NCI-H526 treated with DMSO at 0.1 percent for 48 hours (cell line): Measurements from ENCODE around the gene FMNL2.
A peak's percentile ranks its signal among the peaks of the same experiment; 100 is the strongest.
"Not testable (repeated sequence)": the region's sequence is repeated elsewhere in the genome, so short reads cannot be mapped to it uniquely, and the experiment has no call there.

Source experiments
- DNase-seq: peaks from one replicate; lab custom pipeline; 2025; lab: John Stamatoyannopoulos, UW

Gene FMNL2

DNA sequence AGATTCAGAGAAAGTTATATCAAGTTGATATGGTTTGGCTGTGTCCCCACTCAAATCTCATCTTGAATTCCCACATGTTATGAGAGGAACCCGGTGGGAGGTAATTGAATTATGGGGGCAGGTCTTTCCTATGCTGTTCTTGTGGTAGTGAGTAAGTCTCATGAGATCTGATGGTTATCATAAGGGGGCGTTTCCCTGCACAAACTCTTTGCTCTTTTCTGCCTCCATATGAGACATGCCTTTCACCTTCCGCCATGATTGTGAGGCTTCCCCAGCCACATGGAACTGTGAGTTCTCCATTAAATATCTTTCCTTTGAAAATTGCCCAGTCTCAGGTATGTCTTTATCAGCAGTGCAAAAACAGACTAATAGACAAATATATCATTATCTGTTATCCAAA, 187.5 kb downstream of the FMNL2 start:
- DNase-seq, result not testable (repeated sequence)

DNA sequence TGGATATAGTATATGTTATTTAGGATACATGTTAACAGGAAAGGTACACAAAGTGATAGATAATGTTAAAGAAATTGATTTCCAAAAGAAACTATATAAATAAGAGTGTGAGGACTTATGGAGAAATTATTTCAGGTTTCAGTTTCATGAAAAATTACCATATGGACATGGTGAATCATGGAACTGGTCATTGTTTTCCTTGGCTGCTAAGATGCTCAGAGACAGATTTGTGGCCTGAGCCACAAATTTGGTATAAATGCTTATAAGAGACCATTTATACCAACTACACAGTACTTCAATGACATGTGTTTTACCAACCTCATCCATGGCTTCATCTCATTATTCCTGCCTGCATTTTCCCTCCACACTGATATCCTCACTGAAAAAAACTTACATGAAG, 188.1 kb downstream of the FMNL2 start:
- DNase-seq, result no peak

DNA sequence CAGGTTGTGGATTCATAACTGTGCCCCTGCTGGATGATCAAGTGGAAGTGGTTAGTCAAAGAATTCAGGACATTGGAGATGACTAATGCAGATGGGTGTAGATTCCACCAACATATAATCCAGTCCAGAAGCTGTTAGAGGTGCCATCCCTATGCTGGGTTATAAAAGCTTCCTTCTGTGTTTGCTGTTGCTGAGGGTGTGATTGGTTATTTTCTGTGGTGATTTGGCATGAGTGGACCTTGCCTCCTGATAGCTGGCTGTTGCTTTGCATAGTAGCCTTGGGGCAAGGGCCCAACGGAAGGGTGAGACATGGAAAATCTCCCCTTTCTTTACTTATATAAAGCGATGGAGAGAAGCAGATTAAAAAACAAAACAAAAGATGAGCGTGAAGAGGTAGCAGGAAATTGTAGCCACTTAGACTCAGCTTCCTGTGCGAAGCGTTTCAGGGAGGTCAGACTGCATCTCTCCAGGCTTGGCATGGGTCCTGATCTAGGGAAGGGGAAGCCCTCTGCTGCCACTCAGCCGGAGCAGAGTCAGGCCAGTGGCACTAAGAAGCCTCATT, 190.4 kb downstream of the FMNL2 start:
- DNase-seq, result peak; percentile 47

DNA sequence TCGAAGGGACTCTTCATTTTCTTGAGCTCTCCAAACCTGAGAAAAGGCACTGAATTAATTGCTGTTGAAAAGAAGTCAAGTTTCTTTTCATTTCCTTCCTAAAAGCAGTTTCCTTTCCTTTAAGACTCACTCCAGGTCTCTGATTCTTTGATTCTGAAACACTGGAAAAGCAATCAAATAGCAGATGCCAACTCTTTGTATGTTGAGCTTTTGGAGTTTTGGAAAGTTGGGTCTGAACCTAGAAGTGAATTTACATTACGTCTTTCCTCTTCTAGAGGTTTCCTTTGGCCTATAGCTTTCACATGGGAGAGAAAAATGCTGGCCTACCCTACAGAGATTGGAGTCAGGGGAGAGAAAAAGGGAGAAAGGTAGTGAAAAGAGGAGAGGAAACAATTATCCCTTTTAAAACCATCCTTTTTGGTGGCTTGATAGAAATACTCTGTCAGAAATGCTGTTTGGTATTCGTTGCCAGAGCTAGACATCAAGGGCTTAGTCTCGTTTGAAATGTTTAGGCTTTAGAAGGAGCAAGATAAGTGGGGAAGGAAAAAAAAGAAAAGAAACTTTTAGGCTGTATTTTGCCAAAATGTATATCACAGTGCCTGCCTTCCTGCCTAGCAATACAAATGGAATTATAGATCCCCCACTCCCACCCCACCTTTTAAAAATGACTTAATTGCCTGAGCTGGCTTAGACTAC, 194.6 kb downstream of the FMNL2 start:
- no peak for DNase-seq

DNA sequence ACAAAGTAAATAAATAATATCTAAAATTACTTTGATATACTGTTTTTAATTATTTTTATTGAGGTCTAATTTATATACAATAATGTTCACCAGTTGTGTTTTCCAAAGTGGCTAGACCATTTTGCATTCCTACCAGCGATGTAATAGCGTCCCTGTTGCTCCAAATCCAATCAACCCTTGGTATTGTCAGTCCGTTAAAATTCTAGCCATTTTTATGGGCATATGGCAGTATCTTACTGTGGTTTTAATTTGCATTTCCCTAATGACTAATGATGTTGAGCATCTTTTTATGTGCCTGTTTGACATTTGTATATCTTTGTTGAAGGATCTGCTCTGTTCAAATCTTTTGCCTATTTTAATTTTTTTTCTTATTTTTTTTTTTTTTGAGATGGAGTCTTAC, 197.3 kb downstream of the FMNL2 start:
- DNase-seq, result no peak

DNA sequence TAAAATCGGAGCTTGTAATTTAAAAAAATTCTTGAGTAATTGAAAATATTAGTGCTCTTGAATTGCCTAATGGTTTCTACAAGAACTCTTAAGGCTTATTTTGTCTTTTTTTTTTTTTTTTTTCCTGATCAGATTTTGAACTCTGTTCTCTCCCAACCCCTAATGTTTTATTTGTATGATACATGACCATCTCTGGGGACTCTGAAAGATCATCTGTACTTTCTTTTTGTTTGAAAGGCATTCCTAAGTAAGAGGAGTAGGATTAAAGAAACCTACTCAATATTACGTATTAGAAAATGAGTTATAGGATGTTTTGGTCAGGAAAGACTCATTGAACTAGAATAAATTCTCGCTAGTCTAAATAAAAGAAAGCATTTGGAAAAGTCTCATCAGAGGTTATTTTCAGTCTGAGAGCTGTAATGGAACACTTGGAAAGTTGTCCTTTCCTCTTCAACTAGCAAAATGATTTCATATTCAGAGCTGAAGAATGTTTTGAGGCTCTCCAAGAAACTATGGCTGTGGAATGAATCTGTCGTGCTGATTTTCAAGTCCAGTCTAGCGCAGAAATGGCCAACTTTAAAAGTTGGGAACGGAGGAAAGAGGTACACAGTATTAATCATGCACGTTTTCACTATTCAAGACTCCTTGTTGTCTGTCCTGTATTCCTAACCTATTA, 199.6 kb downstream of the FMNL2 start:
- no peak for DNase-seq

DNA sequence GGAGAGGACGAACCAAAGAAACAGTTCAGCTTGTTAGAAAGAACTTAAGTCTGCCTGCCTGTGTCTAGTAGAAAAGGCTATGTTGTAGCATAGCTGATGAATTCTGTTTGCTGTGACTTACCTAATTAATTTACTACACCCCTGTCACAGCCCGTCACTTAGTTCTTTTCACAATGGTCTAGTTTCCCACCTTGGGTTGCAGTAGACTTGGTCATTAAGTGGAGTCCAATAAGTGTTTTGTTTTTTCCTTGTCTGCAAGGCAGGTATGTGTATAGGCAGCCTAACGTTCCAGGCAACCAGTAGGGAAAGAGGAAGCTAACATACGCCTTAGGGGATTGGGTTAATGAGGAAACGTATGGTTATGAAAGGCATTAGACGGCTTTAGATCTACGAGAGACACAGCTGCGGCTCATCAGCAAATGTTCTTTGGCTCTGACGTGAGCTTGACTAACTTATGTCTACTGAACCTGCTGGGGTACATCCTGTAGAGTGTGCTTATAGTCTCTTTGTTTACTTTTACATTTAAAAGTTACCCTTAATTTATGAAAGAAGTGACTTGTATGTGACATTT, 202.2 kb downstream of the FMNL2 start:
- no peak for DNase-seq

DNA sequence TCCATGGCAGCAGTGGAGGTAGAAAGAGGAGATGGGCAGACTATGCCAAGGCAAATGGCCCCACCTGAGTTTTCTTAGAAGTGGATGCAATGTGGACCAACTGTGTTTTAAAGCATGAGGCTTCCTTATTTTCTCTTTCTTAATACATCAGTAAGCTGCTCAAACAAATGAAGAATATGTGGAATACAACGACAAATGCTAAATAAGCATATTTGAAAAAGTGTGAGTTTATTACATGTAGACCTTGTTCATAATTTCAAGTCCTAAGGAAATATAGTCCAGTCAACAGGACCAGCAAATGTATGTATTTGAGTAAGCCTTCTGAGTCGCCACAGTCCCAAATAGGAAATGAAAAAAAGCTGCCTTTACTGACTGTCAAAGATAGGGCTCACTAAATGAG, 204.4 kb downstream of the FMNL2 start:
- DNase-seq, result no peak

DNA sequence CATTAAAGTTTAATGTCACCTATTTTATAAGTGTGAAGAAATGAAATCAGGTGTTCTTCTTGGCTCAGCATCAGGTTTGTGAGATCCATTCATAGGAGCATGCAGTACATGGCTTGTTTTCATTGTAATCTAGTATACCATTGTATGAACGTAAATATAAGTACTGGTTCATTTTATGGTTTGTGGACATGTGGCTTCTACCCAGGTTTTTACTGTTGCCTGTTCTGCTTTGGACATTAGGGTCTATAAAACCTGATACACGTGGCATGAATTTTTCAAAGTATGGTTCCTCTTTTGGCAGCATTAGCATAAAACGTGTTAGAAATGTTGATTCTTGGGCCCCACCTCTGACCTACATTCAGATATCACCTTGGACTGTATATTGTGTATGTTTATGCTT, 206.7 kb downstream of the FMNL2 start:
- no peak for DNase-seq

DNA sequence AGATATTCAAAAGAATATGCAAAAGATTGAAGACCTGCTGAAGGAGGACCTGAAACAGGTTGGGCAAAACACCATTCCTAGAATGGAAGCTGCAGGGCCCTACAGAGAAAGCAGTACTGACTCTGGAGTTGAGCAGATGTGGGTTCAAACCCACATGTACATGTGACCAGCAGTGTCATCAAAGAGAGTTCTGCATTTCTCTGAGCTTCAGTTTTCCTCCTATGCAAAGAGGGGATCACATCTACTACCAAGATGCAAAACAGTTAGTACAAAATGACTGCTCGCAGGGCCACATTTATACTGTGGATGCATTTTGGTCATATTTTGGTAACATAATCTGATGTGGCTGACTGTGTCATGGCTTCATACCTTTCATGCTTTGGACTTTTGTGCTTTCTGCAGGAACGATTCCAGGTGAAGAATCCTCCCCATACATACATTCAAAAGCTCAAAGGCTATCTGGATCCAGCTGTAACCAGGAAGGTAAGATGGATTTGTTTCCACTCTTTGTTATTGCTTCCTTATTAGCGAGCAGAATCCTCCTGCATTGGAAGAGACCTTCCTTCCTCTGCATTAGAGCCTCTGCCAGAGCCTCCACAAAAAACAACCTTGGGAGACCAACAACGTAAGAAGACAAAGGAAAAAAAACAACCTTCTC, 207.5 kb downstream of the FMNL2 start:
- DNase-seq, result peak; percentile 49

DNA sequence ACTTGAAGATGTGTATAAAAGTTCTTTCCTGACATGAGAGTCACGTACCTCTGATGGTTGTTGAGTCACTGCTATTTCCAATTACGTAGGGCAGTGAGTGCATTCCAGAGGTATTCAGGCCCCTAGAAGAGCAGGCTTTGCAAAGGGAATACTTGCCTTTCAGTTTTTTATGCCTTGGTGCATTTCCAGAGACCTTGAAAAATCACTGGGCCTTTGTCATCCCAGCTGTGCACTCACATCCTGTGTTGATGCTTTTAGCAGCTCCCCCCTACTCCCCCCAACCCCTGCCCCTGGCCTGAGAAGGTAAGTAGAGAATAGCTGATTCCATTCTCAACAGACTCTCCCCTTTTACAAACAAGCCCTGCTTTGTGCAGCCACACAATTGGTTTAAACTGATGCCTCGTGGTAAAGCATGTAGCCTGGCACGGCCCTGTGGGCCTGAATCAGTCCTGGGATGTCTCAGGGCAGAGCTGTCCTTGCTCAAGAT, 208.1 kb downstream of the FMNL2 start:
- DNase-seq, result no peak

DNA sequence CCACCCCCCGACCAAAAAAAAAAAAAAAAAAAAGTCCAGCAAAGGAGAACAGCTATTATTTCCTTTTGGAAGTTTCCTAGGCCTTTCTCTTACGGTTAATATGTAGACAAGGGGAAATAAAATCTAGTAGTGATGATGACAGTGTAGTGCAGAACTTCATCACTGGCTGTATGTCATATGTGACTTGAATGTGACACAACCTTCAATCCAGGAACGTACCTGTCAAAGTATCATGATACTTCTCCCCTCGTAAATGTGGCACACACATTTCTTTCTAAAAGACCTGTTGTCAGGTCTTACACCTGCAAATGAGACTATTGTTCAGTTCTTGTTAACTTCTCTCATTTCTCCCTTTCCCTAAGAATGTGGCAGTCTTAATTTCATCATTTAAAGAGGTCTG, 208.7 kb downstream of the FMNL2 start:
- no peak for DNase-seq

DNA sequence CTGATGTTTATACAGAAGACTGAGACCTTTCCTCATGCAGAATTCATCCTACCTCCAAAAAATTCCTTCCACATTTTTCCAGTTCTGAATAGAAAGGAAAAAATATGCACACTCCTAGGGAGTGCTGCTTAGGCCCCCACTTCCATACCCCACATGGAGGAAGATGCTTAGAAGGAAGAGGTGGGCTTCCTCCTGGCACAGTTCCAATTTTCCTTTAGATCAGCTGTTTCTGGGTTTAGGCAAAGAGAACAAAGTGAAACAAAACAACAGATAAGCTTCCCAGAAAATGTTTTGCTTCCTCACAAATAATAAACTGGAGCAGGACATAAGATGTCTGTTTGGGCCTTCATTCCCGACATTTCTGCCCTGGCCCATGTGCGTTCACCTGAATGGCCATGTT, 209.7 kb downstream of the FMNL2 start:
- no peak for DNase-seq

DNA sequence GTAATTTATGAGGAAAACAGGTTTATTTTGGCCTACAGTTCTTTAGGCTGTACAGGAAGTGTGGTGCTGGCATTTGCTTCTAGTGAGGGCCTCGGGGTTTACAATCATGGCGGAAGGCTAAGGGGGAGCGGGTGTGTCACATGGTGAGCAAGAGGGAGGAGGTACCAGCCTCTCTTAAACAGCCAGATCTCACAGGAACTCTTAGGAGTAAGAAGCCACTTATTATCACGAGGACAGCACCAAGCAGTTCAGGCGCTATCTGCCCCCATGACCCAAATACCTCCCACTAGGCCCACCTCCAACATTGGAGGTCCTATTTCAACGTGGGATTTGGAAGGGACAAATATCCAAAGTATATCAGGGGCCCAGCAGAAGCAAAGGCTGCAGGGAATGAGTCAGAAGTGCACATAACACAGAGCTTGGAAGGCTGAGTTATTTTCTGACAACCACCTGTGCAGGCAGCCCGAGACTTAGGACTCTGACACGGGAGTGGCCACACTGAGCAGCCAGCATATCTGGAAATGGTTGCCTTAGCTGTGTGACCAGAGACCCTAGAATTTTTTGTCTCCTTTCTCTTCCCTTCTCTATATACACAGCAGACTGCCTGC, 211.4 kb downstream of the FMNL2 start:
- DNase-seq, result no peak

DNA sequence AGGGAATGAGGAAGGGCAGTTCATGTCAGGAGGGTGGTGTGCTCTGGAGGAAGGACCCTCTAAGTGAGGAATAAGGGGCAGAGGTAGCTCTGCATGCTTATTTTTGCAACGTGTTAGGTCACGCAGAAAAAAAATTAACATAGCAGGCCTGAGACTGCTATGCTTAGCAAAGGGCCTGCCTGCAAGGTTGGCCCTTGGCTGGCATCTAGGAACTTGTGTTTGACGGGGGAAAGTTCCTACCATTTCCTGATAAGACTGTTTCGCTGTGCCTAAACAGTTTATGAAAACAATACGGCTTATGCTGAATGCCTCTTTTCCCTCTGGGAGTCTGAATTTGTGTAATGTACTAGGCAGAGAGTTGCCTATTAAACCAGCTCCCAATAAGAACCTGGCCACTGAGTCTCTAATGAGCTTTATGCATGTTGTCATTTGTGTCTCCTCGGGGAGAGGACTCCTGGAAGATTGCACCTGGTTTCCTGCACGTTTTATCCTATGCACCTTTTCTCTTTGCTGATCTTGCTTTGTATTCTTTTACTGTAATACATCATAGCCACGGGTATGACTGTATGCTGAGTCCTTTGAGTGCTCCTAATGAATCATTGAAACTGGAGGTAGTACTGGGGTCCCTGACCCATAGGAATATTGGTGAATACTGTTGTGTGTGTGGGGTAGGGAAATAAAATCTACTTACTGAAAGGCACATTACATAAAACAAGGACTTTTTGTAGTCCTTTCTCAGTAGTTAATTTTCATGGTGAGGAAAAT, 213.3 kb downstream of the FMNL2 start:
- DNase-seq, result no peak

DNA sequence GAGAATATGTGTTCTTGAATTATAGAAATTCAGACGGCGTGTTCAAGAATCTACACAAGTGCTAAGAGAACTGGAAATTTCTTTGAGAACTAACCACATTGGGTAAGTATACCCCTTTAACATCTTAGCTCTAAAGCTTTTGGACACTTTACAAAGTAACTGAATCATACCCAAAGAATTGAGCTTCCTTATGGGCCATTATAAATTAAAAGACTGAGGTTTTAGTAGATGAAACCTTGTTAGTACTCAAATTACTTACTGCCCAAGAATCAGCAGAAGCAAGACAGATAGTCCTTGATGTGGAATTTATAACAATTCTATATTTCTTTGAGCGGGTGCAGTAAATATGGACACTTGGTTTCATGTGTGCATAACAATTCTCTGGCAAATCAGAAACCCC, 214.0 kb downstream of the FMNL2 start:
- no peak for DNase-seq

DNA sequence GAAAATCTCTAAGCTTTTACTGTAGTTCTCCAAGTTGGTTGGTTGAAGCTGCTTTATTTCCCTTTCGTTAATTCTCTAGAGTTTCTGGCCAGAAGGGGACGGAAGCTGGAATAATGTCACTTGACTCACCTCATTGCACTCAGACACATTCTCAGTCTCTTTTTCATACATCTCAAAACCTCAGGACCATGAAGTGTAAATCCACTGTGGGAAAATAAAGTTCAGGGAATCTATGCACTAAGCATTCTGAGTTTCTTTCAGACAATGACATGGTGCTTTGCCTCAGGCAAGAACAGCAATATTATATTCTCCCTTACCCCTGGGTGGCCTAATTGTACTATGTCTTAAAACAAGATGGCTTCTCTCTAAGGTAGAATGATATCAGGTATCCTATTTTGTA, 214.4 kb downstream of the FMNL2 start:
- no peak for DNase-seq

DNA sequence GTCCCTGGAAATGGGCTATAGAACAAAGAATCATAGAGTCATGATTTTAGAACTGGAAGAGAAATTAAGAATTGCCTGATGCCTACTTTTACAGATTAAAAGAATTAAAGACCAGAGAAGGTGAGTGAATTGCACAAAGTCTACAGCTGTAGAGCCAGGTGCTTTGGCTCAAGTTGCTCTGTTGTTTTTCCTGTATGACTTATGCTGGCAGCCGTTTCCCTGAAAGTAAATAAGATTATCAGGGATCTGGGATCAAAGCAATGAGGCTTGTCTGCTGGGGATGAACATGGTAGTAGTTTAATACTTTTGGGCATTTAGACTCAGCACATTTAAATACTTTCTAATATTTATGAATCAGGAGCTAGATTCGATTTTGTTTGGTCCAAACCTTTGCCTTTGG, 215.4 kb downstream of the FMNL2 start:
- no peak for DNase-seq

DNA sequence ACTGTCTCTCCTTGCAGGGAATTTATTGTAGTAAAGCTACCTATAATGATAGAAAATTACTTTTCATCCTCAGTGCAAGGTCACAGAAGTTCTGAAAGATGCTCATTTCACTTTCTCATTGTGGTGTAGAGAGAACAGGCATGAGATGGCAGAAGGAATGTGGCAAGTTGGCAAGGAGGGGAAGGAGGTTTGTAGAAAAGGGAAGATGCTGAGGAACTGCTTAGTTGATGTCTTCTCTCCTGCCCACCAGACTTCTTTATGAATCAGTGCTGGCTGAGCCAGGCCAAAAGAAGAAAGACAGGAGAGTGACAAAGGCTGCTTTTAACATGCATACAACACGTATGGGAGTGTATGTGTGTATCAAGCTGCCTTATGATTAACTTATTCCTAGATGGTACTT, 217.9 kb downstream of the FMNL2 start:
- no peak for DNase-seq

DNA sequence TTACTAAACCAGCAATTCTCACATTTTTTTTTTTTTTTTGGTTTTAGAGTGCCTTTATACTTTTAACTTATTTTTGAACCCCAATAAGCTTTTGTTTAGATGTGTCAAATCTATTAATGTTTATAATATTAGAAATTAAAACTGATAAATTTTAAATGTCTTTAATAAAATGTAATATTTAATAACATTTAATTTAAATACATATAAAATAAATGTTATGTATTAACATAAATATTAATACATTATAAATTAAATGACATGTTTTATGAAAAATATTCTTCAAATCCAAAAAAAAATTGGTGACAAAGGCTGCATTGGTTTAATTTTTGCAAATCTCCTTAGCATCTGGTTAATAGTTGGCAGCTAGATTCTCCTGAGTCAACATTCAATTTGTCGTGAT, 218.5 kb downstream of the FMNL2 start:
- DNase-seq, result no peak

DNA sequence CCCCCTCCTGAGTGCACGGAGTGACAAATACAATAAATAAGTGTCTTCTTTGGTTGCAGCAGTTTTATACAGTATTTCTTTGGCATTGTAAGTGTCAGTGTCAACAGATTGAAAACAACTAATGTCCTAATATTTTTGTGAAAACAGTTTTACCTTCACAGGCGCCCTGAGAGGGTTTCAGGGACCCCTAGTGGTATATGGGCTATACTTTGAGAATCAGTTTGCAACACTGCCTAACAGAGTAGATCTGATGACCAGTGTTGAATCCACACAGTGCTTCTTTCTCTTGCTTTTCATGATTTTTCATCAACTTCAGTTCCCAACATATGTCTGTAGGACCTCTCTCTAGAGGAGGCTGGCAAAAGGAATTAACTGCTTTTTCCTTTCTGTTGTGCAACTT, 220.1 kb downstream of the FMNL2 start:
- DNase-seq, result no peak
